Common myeloid progenitor, CD34-positive (primary cell): ENCODE data around the gene ADK.

Experiments used
- CTCF ChIA-PET: fragments of 350-600 bp; sonication (Branson Sonifier 250); formaldehyde crosslinking; loops from one replicate; lab custom pipeline; 2021; ENCODE audit warnings: antibody characterized with exemption; lab: Charles Lee
- POLR2A ChIA-PET: fragments of 350-600 bp; sonication (Branson Sonifier 250); formaldehyde crosslinking; loops from one replicate; lab custom pipeline; 2021; ENCODE audit warnings: antibody characterized with exemption; lab: Charles Lee
- DNase-seq, 3 donors: peaks; one replicate each; pipeline versions ENCODE4 v3.0.0 to v3.0.0-alpha.2; 2013
- H3K27ac ChIP-seq, 2 experiments: 1 replicate in 1 of 2; 2 replicates in 1 of 2; pipeline ENCODE4 v1.7.0; 2013; ENCODE audit warnings: inconsistent platforms in 2 of 2, low read length in 2 of 2, mild to moderate bottlenecking in 2 of 2, low read depth in 1 of 2, moderate library complexity in 1 of 2; ENCODE audit not compliant: severe bottlenecking in 2 of 2, insufficient read depth in 1 of 2, poor library complexity in 1 of 2
- H3K27me3 ChIP-seq, 5 experiments: replicated peaks in 2 of 5; 1 replicate in 3 of 5; 2 replicates in 2 of 5; pipeline versions ENCODE4 v1.6.1 to v1.7.0; 2013; ENCODE audit warnings: low read length in 4 of 5, mild to moderate bottlenecking in 2 of 5, moderate library complexity in 2 of 5, inconsistent platforms in 1 of 5; ENCODE audit not compliant: insufficient read depth in 5 of 5, control insufficient read depth in 4 of 5
- H3K36me3 ChIP-seq, 4 experiments: 1 replicate in 2 of 4; 2 replicates in 2 of 4; pipeline versions ENCODE4 v1.6.1 to v1.7.0; 2013; ENCODE audit warnings: low read length in 3 of 4, control low read depth in 1 of 4, mild to moderate bottlenecking in 1 of 4; ENCODE audit not compliant: control insufficient read depth in 4 of 4, insufficient read depth in 4 of 4
- H3K4me1 ChIP-seq, 4 experiments: 1 replicate in 3 of 4; 2 replicates in 1 of 4; pipeline versions ENCODE4 v1.6.1 to v1.7.1; 2013; ENCODE audit warnings: low read length in 3 of 4, mild to moderate bottlenecking in 3 of 4, control low read depth in 1 of 4, inconsistent platforms in 1 of 4, moderate library complexity in 1 of 4; ENCODE audit not compliant: control insufficient read depth in 4 of 4, insufficient read depth in 4 of 4; ENCODE audit errors: control extremely low read depth in 1 of 4
- H3K4me3 ChIP-seq, 7 experiments: 1 replicate in 4 of 7; 2 replicates in 3 of 7; pipeline versions ENCODE4 v1.5.1 to v1.7.0; 2013; ENCODE audit warnings: mild to moderate bottlenecking in 7 of 7, low read length in 6 of 7, moderate library complexity in 6 of 7, inconsistent platforms in 2 of 7, low read depth in 2 of 7, control low read depth in 1 of 7; ENCODE audit not compliant: insufficient read depth in 4 of 7, control insufficient read depth in 1 of 7; ENCODE audit errors: extremely low read depth in 1 of 7
- H3K9me3 ChIP-seq, 5 experiments: 1 replicate in 4 of 5; 2 replicates in 1 of 5; pipeline versions ENCODE4 v1.6.1 to v1.7.1; 2013; ENCODE audit warnings: low read length in 4 of 5, mild to moderate bottlenecking in 2 of 5, inconsistent platforms in 1 of 5, low read depth in 1 of 5, moderate library complexity in 1 of 5; ENCODE audit not compliant: control insufficient read depth in 4 of 5, insufficient read depth in 2 of 5; ENCODE audit errors: control extremely low read depth in 1 of 5
- WGBS: methylation state at CpG from one replicate; pipeline ENCODE4 v1.1.5; 2013; ENCODE audit not compliant: insufficient coverage; 5-methylcytosine and 5-hydroxymethylcytosine counted together

Gene ADK

GRCh38 chr10:74738985-74739567 is 588.1 kb downstream of the ADK start:
- Histone ChIP-seq H3K27me3 (no peaks in the 10 kb centered on the region), H3K4me3 (peak overlapping the region in 6 of 7 experiments; percentile 23 to 53 (median 34)), H3K36me3 (no peaks in the 10 kb centered on the region), H3K9me3 (no peaks in the 10 kb centered on the region), H3K27ac (peak overlapping the region in 1 of 2 experiments; percentile 67), H3K4me1 (peaks cover 11 to 38% (median 33%) of the 10 kb centered on the region in 4 experiments)
- peak; percentile 88 to 97 (median 95) for DNase-seq
- WGBS = 0% methylated on average over 7 of the region's 10 CpGs
- ChIA-PET CTCF (interaction anchor here (0.6 to 3.3 kb wide), 28 partner anchors 9 to 355 kb away, joined by 3 to 49 read pairs (median 3); no protein-coding TSS in a partner anchor), POLR2A (no interaction called here)

- no peak for DNase-seq
- Histone ChIP-seq H3K27me3 (no peaks in the 10 kb centered on the region), H3K9me3 (no peaks in the 10 kb centered on the region), H3K4me3 (no peak overlapping the region), H3K4me1 (peaks cover 5 to 34% (median 27%) of the 10 kb centered on the region in 4 experiments), H3K36me3 (no peaks in the 10 kb centered on the region), H3K27ac (no peak overlapping the region)
- POLR2A ChIA-PET = interaction anchor here (0.6 kb wide), 1 partner anchor 490 kb away, joined by 3 read pairs; no protein-coding TSS in a partner anchor
- 96% methylated on average over 4 of the region's 4 CpGs for WGBS
- CTCF ChIA-PET = no interaction called here
These were observed 592.4 kb downstream of the ADK start for GRCh38 chr10:74743401-74743800.

GRCh38 chr10:74745449-74745848 is 594.4 kb downstream of the ADK start:
- DNase-seq = no peak
- H3K4me1 ChIP-seq = peaks cover 0 to 21% (median 10%) of the 10 kb centered on the region in 4 experiments
- no peaks in the 10 kb centered on the region for H3K9me3 ChIP-seq
- CTCF ChIA-PET = no interaction called here
- no peak overlapping the region for H3K4me3 ChIP-seq
- H3K36me3 ChIP-seq = no peaks in the 10 kb centered on the region
- no peak overlapping the region for H3K27ac ChIP-seq
- POLR2A ChIA-PET = interaction anchor here (0.8 kb wide), 1 partner anchor 10 kb away, joined by 4 read pairs; no protein-coding TSS in a partner anchor
- WGBS = 96% methylated on average over 4 of the region's 4 CpGs
- H3K27me3 ChIP-seq = no peaks in the 10 kb centered on the region

GRCh38 chr10:74746813-74747212 is 595.8 kb downstream of the ADK start:
- Histone ChIP-seq H3K9me3 (no peaks in the 10 kb centered on the region), H3K27me3 (no peaks in the 10 kb centered on the region), H3K27ac (no peak overlapping the region), H3K4me3 (no peak overlapping the region), H3K36me3 (no peaks in the 10 kb centered on the region), H3K4me1 (peaks cover 0 to 16% (median 9%) of the 10 kb centered on the region in 4 experiments)
- ChIA-PET POLR2A (no interaction called here), CTCF (interaction anchor here (1.9 kb wide), 1 partner anchor 17 kb away, joined by 4 read pairs; no protein-coding TSS in a partner anchor)
- no peak for DNase-seq
- 95% methylated on average over 11 of the region's 14 CpGs for whole genome bisulfite sequencing

- H3K27me3 ChIP-seq = no peaks in the 10 kb centered on the region
- 77% methylated on average over 6 of the region's 9 CpGs for WGBS
- H3K4me3 ChIP-seq = no peak overlapping the region
- peak in 2 of 3 donors; percentile 18 to 35 for DNase-seq
- no peaks in the 10 kb centered on the region for H3K36me3 ChIP-seq
- H3K4me1 ChIP-seq = peaks cover 0 to 17% (median 8%) of the 10 kb centered on the region in 4 experiments
- CTCF ChIA-PET = interaction anchor here (0.6 to 1.9 kb wide), 4 partner anchors 10 to 554 kb away, joined by 3 to 11 read pairs (median 4); no protein-coding TSS in a partner anchor
- no peaks in the 10 kb centered on the region for H3K9me3 ChIP-seq
- POLR2A ChIA-PET = interaction anchor here (0.6 kb wide), 1 partner anchor 1122 kb away, joined by 3 read pairs; no protein-coding TSS in a partner anchor
- no peak overlapping the region for H3K27ac ChIP-seq
These were observed 597.5 kb downstream of the ADK start for GRCh38 chr10:74748468-74749031.

GRCh38 chr10:74750848-74751274 is 599.8 kb downstream of the ADK start:
- no peaks in the 10 kb centered on the region for H3K9me3 ChIP-seq
- H3K36me3 ChIP-seq = no peaks in the 10 kb centered on the region
- ChIA-PET POLR2A (interaction anchor here (0.6 kb wide), 1 partner anchor 20 kb away, joined by 3 read pairs; no protein-coding TSS in a partner anchor), CTCF (interaction anchor here (1.2 to 2.0 kb wide), 2 partner anchors 12 to 264 kb away, joined by 6 to 9 read pairs; no protein-coding TSS in a partner anchor)
- no peak for DNase-seq
- H3K27me3 ChIP-seq = no peaks in the 10 kb centered on the region
- no peak overlapping the region for H3K4me3 ChIP-seq
- H3K4me1 ChIP-seq = peaks cover 8 to 37% (median 16%) of the 10 kb centered on the region in 4 experiments
- H3K27ac ChIP-seq = no peak overlapping the region
- WGBS = 92% methylated on average over 5 of the region's 6 CpGs
